HFFc6 (cell line): Measurements from ENCODE around the gene CD79A. TPM values are rescaled to one million over a fixed set of nuclear protein-coding genes. Genes with fewer than 3 reads are reported as not detected.

Source experiments
- DNase-seq: peaks from one replicate; pipeline ENCODE4 v3.0.0-alpha.2; 2018
- H3K27ac Mint-ChIP-seq: 2 replicates; pipeline ENCODE4 v1.8.0; 2020; ENCODE audit warnings: mild to moderate bottlenecking, mixed read lengths
- H3K27me3 Mint-ChIP-seq: 2 replicates; pipeline ENCODE4 v1.8.0; 2021; ENCODE audit warnings: mild to moderate bottlenecking, moderate library complexity, mixed read lengths; ENCODE audit not compliant: insufficient read depth
- H3K36me3 Mint-ChIP-seq: 2 replicates; pipeline ENCODE4 v1.8.0; 2021; ENCODE audit warnings: low read depth, mixed read lengths
- H3K4me1 Mint-ChIP-seq: 2 replicates; pipeline ENCODE4 v1.8.0; 2020; ENCODE audit warnings: low read depth, mixed read lengths
- H3K4me3 Mint-ChIP-seq: 2 replicates; pipeline ENCODE4 v1.8.0; 2020; ENCODE audit warnings: mild to moderate bottlenecking, moderate library complexity, mixed read lengths
- H3K9me3 Mint-ChIP-seq: 2 replicates; pipeline ENCODE4 v1.8.0; 2020; ENCODE audit warnings: mild to moderate bottlenecking, mixed read lengths
- long read RNA-seq: library from polyadenylated mRNA; unstranded; transcript quantifications from one replicate; pipeline ENCODE4 v2.0.0, GENCODE V29; 2019
- total RNA-seq, 6 experiments: library from RNA; stranded (reverse); fragmentation: NEBNext Ultra II Directional; extraction: Animal tissue kit (Norgen Biotek cat#: 25700); gene quantifications; 2 replicates in 1 of 6; 3 replicates in 5 of 6; pipeline ENCODE4 v1.2.3, GENCODE V29; 2021
- TF ChIP-seq, protein P1 (sequence below): fragments of 200-600 bp; sonication (generic); IDR thresholded peaks from 2 replicates; pipeline ENCODE4 v1.5.0; 2021; ENCODE audit warnings: antibody characterized with exemption, mild to moderate bottlenecking

The CD79A gene
- total RNA-seq = under 1 TPM in 4 of 6 experiments, not detected in 2; 0.23 to 0.62 (median 0.35) TPM
- long read RNA-seq = 0 reads

DNA sequence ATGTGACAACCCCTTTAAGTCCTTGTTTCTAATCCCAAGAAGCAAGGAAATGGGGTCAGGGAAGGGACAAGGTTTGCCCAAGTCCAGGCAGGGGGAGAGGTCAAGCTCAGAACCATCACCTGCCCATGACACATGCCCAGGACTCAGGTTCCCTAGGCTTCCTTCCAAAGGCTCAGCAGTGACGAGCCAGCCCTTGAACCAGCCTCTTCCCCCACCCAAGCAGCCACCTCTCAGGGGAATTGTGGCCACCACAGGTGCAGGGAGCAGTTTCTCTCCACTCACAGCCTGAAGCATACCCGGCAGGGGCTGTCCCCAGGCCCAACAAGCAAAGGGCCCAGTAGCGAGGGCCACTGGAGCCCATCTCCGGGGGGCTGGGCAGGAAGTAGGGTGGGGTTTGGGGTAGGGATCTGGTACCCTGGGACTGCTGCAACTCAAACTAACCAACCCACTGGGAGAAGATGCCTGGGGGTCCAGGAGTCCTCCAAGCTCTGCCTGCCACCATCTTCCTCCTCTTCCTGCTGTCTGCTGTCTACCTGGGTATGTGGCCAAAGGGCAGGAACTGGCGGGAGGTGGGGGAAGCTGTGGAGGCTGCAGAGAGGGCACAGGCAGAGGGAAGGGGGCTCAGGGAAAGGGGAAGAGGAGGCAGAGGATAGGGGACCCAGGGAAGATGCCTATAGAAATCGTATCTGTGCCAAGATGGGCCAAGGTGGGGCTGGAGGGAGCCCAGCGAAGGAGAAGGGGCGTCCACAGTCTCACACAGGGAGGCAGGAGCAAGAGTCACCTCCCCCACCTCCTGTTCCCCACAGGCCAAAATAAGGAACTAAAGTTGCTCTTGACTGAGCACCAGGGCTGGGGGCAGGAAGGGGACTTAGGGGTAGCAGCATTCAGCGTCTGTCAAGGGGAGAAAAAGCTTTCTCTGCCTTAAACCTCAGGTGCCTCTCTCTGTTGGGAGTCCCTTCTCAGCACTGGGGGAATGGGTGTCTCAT lies at the start of gene CD79A:
TSS of gene CD79A (plus strand) at position 433 of the 986 bp plus-strand sequence. CDS start at position 459, 26 bp downstream.
- no peak within 1 kb of the TSS for H3K27ac Mint-ChIP-seq
- H3K36me3 Mint-ChIP-seq = no peaks in the 10 kb centered on the region
- peaks cover 11% of the 10 kb centered on the region for H3K27me3 Mint-ChIP-seq
- no peak for DNase-seq
- no peaks in the 10 kb centered on the region for H3K9me3 Mint-ChIP-seq
- TF ChIP-seq, protein P1, sequence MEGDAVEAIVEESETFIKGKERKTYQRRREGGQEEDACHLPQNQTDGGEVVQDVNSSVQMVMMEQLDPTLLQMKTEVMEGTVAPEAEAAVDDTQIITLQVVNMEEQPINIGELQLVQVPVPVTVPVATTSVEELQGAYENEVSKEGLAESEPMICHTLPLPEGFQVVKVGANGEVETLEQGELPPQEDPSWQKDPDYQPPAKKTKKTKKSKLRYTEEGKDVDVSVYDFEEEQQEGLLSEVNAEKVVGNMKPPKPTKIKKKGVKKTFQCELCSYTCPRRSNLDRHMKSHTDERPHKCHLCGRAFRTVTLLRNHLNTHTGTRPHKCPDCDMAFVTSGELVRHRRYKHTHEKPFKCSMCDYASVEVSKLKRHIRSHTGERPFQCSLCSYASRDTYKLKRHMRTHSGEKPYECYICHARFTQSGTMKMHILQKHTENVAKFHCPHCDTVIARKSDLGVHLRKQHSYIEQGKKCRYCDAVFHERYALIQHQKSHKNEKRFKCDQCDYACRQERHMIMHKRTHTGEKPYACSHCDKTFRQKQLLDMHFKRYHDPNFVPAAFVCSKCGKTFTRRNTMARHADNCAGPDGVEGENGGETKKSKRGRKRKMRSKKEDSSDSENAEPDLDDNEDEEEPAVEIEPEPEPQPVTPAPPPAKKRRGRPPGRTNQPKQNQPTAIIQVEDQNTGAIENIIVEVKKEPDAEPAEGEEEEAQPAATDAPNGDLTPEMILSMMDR = no peak
- peaks cover 2% of the 10 kb centered on the region for H3K4me1 Mint-ChIP-seq
- H3K4me3 Mint-ChIP-seq = no peak within 1 kb of the TSS

DNA sequence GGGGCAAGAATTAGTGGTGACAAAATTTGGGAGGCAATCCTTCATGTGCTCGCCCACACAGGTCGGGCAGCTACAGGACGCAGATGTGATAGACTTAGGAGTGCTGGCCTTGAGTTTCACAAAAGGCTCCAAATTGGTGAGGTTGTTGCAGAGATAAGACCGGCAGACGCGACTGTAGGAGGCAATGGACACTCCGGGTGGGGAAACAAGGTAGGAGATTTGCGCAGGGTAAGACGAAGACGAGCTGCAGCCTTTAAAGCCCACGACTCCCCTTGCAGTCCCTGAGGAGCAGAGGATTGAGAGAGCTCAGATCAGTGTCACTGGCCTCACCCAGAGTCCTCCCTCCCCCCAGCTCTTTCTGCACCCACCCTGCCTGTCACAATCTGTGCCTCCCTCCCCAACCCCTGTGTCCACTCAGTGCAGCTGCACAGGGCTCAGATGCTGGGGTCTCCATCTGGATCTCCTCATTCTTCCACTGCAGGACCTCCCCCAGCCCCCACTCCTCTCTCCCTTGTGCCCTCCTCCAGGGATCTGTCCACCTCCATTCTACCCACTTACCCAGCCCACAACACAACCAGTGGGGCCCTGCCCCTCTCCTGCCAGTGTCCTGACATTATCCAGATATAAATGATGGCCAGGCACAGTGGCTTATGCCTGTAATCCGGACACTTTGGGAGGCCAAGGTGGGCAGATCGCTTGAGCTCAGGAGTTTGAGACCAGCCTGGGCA lies 38.9 kb upstream of the CD79A start:
- Mint-ChIP-seq H3K4me3 (no peak overlapping the region), H3K9me3 (no peaks in the 10 kb centered on the region), H3K4me1 (no peaks in the 10 kb centered on the region), H3K36me3 (no peaks in the 10 kb centered on the region), H3K27ac (no peak overlapping the region), H3K27me3 (peaks cover 24% of the 10 kb centered on the region)
- TF ChIP-seq, protein P1 = no peak
- no peak for DNase-seq

DNA sequence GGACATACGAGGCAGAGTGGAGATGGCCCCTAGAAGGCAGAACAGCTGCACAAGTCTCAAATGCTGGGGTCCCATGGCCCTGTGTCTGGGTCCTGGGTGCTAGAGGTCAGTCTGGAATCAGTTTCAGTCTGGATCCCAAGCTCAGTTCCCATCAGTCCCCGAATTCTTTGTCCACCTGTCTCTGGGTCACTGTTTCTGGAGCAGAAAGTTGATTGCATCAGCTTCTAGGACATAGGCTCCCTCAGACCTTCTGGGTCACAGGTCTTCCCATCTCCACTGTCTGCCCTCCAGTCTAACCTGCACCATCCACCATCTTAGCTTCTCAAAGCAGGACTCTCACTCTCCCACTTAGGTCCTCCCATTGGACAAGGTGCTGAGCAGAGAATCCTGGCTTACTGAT lies 37.9 kb upstream of the CD79A start:
- no peak overlapping the region for H3K27ac Mint-ChIP-seq
- TF ChIP-seq, protein P1 = no peak
- H3K27me3 Mint-ChIP-seq = peaks cover 27% of the 10 kb centered on the region
- H3K4me3 Mint-ChIP-seq = no peak overlapping the region
- H3K9me3 Mint-ChIP-seq = peaks cover 2% of the 10 kb centered on the region
- no peaks in the 10 kb centered on the region for H3K36me3 Mint-ChIP-seq
- DNase-seq = no peak
- no peaks in the 10 kb centered on the region for H3K4me1 Mint-ChIP-seq

DNA sequence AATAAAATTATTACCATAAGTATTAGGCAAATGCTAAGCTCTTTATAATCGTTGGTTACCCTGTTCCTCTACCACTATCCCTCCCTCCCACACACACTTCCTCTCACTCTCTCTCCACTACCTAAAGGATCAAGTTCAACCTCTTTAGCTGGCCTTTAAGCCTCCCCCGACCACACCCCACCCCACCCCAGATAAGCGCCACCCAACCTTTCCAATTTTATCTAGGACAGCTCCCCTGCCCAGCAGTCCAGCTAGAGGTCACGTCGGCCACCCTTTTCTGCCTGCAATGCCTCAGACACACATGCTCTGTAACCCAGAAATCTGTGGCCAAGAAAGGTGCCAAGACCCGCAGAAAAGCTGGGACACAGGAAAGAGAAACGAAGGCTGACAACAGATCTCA lies 33.7 kb upstream of the CD79A start:
- Mint-ChIP-seq H3K9me3 (peaks cover 5% of the 10 kb centered on the region), H3K27me3 (peaks cover 26% of the 10 kb centered on the region), H3K27ac (no peak overlapping the region), H3K36me3 (no peaks in the 10 kb centered on the region), H3K4me1 (no peaks in the 10 kb centered on the region), H3K4me3 (no peak overlapping the region)
- TF ChIP-seq, protein P1 = no peak
- no peak for DNase-seq

DNA sequence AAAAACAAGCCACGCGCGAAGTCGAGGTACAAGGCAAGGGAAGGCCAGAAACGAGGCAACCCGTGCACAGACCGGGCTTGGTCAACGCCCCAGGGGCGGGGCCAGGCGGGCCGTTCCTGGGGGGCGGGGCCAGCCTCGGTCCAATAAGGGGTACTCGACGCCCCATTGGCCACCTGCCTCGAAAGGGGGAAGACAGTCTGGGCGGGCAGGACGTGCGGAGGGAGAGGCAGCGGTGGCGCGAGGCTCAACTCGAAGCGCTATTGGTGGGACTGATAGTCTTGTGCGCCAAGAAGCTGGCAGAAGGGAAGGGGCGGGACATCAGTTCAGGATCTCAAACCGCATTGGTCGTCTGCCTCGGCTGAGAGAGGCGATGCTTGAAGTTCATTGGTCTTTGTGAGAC lies 32.5 kb upstream of the CD79A start, which contains the start of gene LYPD4:
TSS of gene LYPD4 (minus strand) at position 83 of the 400 bp plus-strand sequence. CDS start 5,398 bp downstream, outside the sequence.
- H3K4me3 Mint-ChIP-seq = no peak within 1 kb of the TSS
- peaks cover 30% of the 10 kb centered on the region for H3K27me3 Mint-ChIP-seq
- DNase-seq = no peak
- H3K4me1 Mint-ChIP-seq = no peaks in the 10 kb centered on the region
- H3K27ac Mint-ChIP-seq = no peak within 1 kb of the TSS
- H3K36me3 Mint-ChIP-seq = no peaks in the 10 kb centered on the region
- TF ChIP-seq, protein P1 = no peak
- H3K9me3 Mint-ChIP-seq = peaks cover 5% of the 10 kb centered on the region
